ENCODE data around the gene NTN1.

The NTN1 gene

GRCh38 chr17:9022573-9023391 is 1.5 kb downstream of the NTN1 start:
- Histone ChIP-seq H3K36me3 (ENCODE audit: control insufficient read depth, low read length) (no peaks in the 10 kb centered on the region), H3K27ac (ENCODE audit: low read depth, low read length) (no peak overlapping the region)
- TF ChIP-seq CTCF (IDR thresholded peaks at IDR 0.05; ENCODE audit: low read depth, low read length, poor library complexity, severe bottlenecking): no peak
- TF ChIP-seq EZH2phosphoT487 (IDR thresholded peaks at IDR 0.05; ENCODE audit: borderline replicate concordance, low read length): no peak

DNA sequence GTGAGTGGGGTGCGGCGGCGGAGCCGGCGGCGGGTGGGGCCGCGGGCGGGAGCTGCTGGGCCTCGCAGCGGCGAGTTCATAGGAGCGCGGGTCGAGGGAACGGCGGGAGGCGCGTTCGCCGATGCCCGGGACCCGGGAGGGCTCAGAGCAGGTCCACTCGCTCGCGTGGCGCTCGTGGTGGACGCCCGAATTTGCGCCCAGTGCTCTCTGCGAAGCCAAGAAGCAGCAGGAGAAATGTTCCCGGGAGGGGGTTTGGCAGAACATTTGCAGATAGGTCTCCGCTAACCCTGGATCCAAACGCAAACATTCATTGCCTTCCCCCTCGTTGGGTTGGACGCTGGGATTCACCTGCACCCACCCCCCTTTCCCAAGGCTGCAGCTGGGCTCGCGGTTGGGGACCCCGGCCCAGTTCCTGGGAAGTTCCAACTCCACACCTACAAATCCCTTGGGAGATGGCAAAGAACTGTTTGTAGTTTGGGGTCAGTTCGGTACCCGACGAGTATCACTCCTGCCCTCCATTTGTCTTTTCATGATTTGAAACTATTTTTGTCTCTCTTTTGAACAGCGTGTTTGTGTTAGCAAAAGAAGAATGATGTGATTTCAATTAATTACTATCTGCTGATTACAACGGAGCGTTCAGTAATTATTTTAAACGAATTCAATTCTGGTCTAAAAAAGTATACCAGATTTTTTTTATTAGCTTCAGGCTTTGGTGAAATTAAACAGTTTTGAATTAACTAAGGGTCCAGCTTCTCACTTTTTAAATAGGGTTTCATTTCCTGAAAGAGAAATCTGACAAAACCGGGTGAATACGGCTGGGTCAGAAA is 2.3 kb downstream of the NTN1 start:
- H4K20me1 ChIP-seq (ENCODE audit: control insufficient read depth, insufficient read depth, low read depth, low read length): no peaks in the 10 kb centered on the region
- no peaks in the 10 kb centered on the region for H3K9me3 ChIP-seq (ENCODE audit: control insufficient read depth, insufficient read depth, low read length)
- no peak overlapping the region for H3K4me2 ChIP-seq (ENCODE audit: low read length)
- no peaks in the 10 kb centered on the region for H3K36me3 ChIP-seq (ENCODE audit: control insufficient read depth, low read length)
- no peaks in the 10 kb centered on the region for H3K9me2 ChIP-seq (replicated peaks; ENCODE audit: control insufficient read depth, low read length)
- H3K27me3 ChIP-seq (ENCODE audit: control insufficient read depth, low read length): peaks cover 38% of the 10 kb centered on the region
- no peaks in the 10 kb centered on the region for H3F3A ChIP-seq (ENCODE audit: control insufficient read depth, insufficient read depth)
- TF ChIP-seq CTCF (IDR thresholded peaks at IDR 0.05; ENCODE audit: low read depth, low read length, poor library complexity, severe bottlenecking): no peak
- TF ChIP-seq EZH2phosphoT487 (IDR thresholded peaks at IDR 0.05; ENCODE audit: borderline replicate concordance, low read length): no peak
- H3K27ac ChIP-seq (ENCODE audit: low read depth, low read length): no peak overlapping the region
- H3K79me2 ChIP-seq (ENCODE audit: control insufficient read depth, low read length): no peaks in the 10 kb centered on the region
- peaks cover 5% of the 10 kb centered on the region; the same call in 1 of the 2 replicates for H3K4me1 ChIP-seq (ENCODE audit: control insufficient read depth, low read length)
- no peak overlapping the region for H3K4me3 ChIP-seq (ENCODE audit: low read length)

More at GRCh38 chr17:9022573-9023391, 1.5 kb downstream of the NTN1 start:
- no peaks in the 10 kb centered on the region for H3K79me2 ChIP-seq (ENCODE audit: control insufficient read depth, low read length)
- no peaks in the 10 kb centered on the region for H3K9me2 ChIP-seq (replicated peaks; ENCODE audit: control insufficient read depth, low read length)
- peaks cover 5% of the 10 kb centered on the region; the same call in 1 of the 2 replicates for H3K4me1 ChIP-seq (ENCODE audit: control insufficient read depth, low read length)
- no peak overlapping the region for H3K4me2 ChIP-seq (ENCODE audit: low read length)
- H3K27me3 ChIP-seq (ENCODE audit: control insufficient read depth, low read length): peaks cover 38% of the 10 kb centered on the region
- H3K9me3 ChIP-seq (ENCODE audit: control insufficient read depth, insufficient read depth, low read length): no peaks in the 10 kb centered on the region
- no peaks in the 10 kb centered on the region for H3F3A ChIP-seq (ENCODE audit: control insufficient read depth, insufficient read depth)
- no peak overlapping the region for H3K4me3 ChIP-seq (ENCODE audit: low read length)
- no peaks in the 10 kb centered on the region for H4K20me1 ChIP-seq (ENCODE audit: control insufficient read depth, insufficient read depth, low read depth, low read length)

- Histone ChIP-seq H3K4me3 (ENCODE audit: low read length) (no peak overlapping the region), H4K20me1 (ENCODE audit: control insufficient read depth, insufficient read depth, low read depth, low read length) (no peaks in the 10 kb centered on the region), H3K4me2 (ENCODE audit: low read length) (no peak overlapping the region), H3K9me3 (ENCODE audit: control insufficient read depth, insufficient read depth, low read length) (no peaks in the 10 kb centered on the region), H3K27me3 (ENCODE audit: control insufficient read depth, low read length) (peaks cover 38% of the 10 kb centered on the region), H3K79me2 (ENCODE audit: control insufficient read depth, low read length) (no peaks in the 10 kb centered on the region), H3F3A (ENCODE audit: control insufficient read depth, insufficient read depth) (no peaks in the 10 kb centered on the region), H3K27ac (ENCODE audit: low read depth, low read length) (no peak overlapping the region), H3K4me1 (ENCODE audit: control insufficient read depth, low read length) (peaks cover 5% of the 10 kb centered on the region; the same call in 1 of the 2 replicates), H3K9me2 (replicated peaks; ENCODE audit: control insufficient read depth, low read length) (no peaks in the 10 kb centered on the region), H3K36me3 (ENCODE audit: control insufficient read depth, low read length) (no peaks in the 10 kb centered on the region)
- TF ChIP-seq CTCF (IDR thresholded peaks at IDR 0.05; ENCODE audit: low read depth, low read length, poor library complexity, severe bottlenecking): no peak
- TF ChIP-seq EZH2phosphoT487 (IDR thresholded peaks at IDR 0.05; ENCODE audit: borderline replicate concordance, low read length): no peak
Measured at GRCh38 chr17:9024497-9024896, 3.2 kb downstream of the NTN1 start.

Measured in DOHH2 (cell line).